Activated naive CD4-positive, alpha-beta T cell treated with Interleukin-2 at 50 U/mL for 16 hours (primary cell): Measurements from ENCODE around the gene HCRTR1.

Source experiments
- DNase-seq: peaks from one replicate; pipeline ENCODE4 v3.0.0-alpha.2; 2020

HCRTR1 gene

GRCh38 chr1:31617218-31617915, at the start of gene HCRTR1:
Gene HCRTR1 (plus strand): TSS chr1:31617689. CDS start chr1:31619193, 1,504 bp downstream.
- DNase-seq: no peak

GRCh38 chr1:31567956-31568570, 49.4 kb upstream of the HCRTR1 start:
- no peak for DNase-seq

GRCh38 chr1:31568895-31569595, 48.4 kb upstream of the HCRTR1 start:
- no peak for DNase-seq

- DNase-seq: no peak
Observed at GRCh38 chr1:31569596-31570173, 47.8 kb upstream of the HCRTR1 start.

GRCh38 chr1:31570228-31570627, 47.3 kb upstream of the HCRTR1 start:
- DNase-seq: no peak

- no peak for DNase-seq
Observed at GRCh38 chr1:31570906-31571305, 46.6 kb upstream of the HCRTR1 start.

GRCh38 chr1:31571340-31572295, 45.9 kb upstream of the HCRTR1 start:
- no peak for DNase-seq

GRCh38 chr1:31572323-31573104, 45.0 kb upstream of the HCRTR1 start:
- DNase-seq: no peak

GRCh38 chr1:31573261-31573660, 44.2 kb upstream of the HCRTR1 start:
- DNase-seq: no peak

- no peak for DNase-seq
Observed at GRCh38 chr1:31574749-31575368, 42.6 kb upstream of the HCRTR1 start.

GRCh38 chr1:31575369-31576140, 41.9 kb upstream of the HCRTR1 start:
- DNase-seq: no peak

- no peak for DNase-seq
Observed at GRCh38 chr1:31576201-31576669, 41.3 kb upstream of the HCRTR1 start, which contains the start of gene TINAGL1. Gene TINAGL1 (plus strand): TSS chr1:31576515. CDS start chr1:31577149, 634 bp downstream.

GRCh38 chr1:31576743-31577455, 40.6 kb upstream of the HCRTR1 start:
- DNase-seq: no peak

GRCh38 chr1:31577515-31578192, 39.8 kb upstream of the HCRTR1 start:
- DNase-seq: no peak

- no peak for DNase-seq
Observed at GRCh38 chr1:31579374-31579773, 38.1 kb upstream of the HCRTR1 start.

GRCh38 chr1:31580513-31580870, 37.0 kb upstream of the HCRTR1 start:
- DNase-seq: no peak

GRCh38 chr1:31580891-31581603, 36.4 kb upstream of the HCRTR1 start:
- DNase-seq: no peak
